HG03039 (cell line): Measurements from ENCODE around the gene TTC3.
"Not testable (repeated sequence)": the region's sequence is repeated elsewhere in the genome, so short reads cannot be mapped to it uniquely, and the experiment has no call there.

Experiments used
- ATAC-seq: cut with Tn5 transposase; IDR thresholded peaks from one replicate; pipeline ENCODE4 v1.9.1; 2021; ENCODE audit warnings: mild to moderate bottlenecking, moderate library complexity; ENCODE audit not compliant: unreplicated experiment

Gene TTC3

DNA sequence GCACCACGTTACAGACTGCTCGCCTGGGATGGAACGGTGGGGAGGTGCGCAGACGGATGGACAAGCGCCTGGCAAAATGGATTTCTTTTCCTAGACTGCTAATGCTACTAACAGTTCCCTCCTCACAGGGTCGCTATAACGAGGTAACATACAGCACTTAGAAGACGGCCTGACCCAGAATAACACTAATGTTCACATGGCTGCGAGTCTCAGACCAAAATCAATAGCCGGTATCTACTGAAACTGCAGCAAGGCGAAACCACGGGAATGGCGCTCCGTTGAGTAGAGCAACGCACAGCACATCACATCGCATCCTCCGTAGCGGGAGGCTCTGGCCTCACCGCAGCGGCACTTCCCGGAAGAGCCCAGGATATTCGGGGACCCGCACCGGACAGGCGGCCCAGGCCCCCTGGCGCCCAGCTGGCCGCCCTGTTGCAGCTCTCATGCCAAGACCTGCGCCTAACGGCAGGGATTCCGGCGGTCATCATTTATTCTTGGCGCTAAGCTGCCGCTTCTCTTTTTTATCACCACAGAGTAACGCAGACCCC lies 147.5 kb downstream of the TTC3 start:
- ATAC-seq, result peak; percentile 31

- ATAC-seq, result peak; percentile 88
These were observed 148.1 kb downstream of the TTC3 start for GRCh38 chr21:37220981-37221664.

- ATAC-seq, result not testable (repeated sequence)
These were observed 149.2 kb downstream of the TTC3 start for GRCh38 chr21:37222248-37222647.

DNA sequence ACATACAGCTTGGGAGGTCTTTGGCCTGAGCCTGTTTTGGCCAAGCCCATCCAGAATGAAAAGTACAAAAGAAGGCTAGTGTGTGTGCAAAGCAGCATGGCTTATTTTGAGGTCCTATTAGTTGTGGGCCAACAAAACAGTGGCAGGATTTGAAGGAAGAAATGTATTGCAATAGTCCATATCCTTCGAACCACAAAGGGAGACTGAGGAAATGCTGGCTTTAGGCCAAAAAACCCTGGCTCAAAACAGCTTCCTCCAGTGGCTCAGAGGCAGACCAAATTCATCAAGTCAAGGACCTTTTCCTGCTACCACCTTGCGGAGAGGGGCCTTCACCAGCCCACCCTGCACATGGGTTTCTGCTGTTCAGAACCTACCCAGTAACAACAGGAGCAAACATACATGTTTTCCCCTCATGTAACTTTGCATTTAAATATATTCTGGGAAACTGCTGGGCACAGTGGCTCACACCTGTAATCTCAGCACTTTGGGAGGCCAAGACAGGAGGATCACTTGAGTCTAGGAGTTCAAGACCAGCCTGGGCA lies 150.8 kb downstream of the TTC3 start:
- ATAC-seq, result no peak

DNA sequence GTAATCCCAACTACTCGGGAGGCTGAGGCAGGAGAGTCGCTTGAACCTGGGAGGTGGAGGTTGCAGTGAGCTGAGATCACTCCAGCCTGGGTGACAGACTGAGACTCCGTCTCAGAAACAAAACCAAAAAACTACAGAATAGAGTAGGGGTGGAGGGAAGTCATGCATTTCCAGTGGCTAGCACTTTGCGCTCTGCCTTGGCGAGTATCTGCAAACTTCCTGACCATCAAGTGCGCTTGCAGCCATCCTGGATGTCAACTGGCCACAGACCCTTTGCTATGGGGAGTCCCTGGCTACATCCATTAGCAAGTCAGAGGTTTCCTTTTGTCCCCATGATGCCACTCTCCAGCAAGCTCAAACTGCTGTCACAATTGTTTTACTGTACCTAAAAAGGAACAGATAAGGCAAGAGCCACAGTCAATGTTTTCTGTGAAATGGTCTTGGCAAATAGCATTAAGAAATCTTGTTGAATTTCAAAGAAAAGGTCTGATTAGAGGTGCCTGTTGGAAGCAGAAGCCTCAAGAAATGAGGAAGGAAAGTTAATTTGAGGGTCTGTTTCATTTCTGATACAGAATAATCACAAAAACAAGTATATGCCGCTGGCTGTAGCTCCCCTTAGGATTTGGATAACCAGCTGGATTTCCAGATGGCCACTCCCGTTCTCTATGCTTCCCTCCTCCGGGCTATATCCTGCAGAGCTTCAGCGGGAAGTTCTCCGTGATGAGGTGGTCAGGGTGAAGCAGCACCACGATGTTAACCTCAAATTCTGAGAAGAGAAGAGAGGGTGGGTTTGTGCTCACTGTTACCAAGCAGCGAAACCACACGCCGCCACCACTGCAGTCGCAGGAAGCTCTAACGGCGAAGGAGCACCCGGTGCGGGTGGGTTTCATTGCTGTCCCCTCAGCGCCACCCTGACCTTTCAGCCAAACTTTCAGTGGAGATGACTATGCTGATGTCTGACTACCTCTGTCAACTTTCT lies 152.1 kb downstream of the TTC3 start:
- ATAC-seq, result no peak

- ATAC-seq, result no peak
These were observed 153.2 kb downstream of the TTC3 start for GRCh38 chr21:37226041-37226920.

GRCh38 chr21:37227071-37228002 lies 154.3 kb downstream of the TTC3 start:
- ATAC-seq, result no peak

DNA sequence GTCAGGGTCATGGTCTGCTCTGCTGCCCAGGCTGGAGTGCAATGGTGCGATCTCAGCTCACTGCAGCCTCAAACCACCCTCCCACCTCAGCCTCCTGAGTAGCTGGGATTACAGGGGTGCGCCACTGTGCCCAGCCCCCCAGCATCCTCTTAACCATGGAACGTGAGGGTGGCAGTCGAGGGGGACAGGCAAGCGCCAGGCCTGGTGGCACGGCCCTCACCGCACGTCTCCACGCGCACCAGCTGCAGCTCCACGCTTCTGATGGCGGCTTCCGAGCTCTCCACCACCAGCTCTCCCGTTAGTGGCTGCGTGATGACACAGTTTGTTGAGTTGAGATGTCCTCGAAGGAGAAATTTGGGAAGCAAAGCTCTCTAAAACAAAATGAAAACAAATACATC lies 154.9 kb downstream of the TTC3 start:
- ATAC-seq, result no peak

DNA sequence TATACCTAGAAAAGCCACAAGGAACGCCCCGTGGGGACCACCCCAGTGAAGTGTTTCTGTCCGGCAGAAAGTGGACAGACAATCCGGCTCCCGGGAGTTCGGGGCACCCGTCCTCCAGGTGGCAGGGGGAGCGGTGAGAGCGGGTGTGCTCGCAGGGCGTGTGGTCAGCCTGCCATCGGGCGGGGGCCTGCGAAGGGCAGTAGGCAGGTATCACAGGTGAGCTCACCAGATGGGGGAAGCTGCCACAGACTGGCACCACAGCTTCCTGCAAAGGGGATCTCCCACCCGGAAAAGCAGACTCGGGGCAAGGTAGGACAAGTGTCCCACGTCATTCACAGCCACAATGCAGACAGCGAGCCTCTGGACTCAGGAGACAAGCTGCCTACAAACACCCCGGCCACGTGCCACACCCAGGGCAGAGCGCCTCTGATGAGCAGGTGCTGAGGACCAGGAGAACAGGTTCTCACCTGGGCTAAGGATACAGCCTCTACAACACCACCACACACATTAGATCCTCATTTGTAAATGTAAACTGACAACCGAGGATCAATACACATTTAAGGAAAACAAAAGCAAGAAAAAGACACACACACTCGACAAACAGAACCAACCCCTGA lies 157.7 kb downstream of the TTC3 start:
- no peak for ATAC-seq

DNA sequence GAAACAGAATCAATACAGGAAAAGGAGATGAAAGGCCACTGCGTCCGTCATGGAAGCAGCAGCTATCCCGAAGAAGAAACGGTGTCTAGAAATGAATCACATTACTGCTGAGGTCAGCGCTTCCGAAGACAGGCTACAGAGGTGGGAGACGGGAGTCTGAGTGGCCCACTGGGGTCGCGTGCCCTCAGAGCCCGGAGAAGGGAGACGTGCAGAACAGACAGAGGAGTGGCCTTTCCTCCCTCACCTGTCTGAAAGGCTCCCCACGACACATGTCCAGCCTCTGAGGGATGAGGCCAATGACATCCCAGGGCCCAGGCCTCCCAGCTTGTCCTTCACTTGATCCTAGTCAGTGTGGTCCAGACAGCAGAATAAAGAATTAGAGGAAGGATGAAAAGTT lies 158.2 kb downstream of the TTC3 start:
- ATAC-seq, result no peak

- no peak for ATAC-seq
These were observed 158.6 kb downstream of the TTC3 start for GRCh38 chr21:37231671-37232070.

- no peak for ATAC-seq
These were observed 159.4 kb downstream of the TTC3 start for GRCh38 chr21:37232274-37233018.

GRCh38 chr21:37233551-37234146 lies 160.6 kb downstream of the TTC3 start:
- no peak for ATAC-seq

- no peak for ATAC-seq
These were observed 164.3 kb downstream of the TTC3 start for GRCh38 chr21:37237346-37237745.

GRCh38 chr21:37237764-37238163 lies 164.7 kb downstream of the TTC3 start:
- no peak for ATAC-seq

- ATAC-seq, result no peak
These were observed 167.9 kb downstream of the TTC3 start for GRCh38 chr21:37240978-37241377.

DNA sequence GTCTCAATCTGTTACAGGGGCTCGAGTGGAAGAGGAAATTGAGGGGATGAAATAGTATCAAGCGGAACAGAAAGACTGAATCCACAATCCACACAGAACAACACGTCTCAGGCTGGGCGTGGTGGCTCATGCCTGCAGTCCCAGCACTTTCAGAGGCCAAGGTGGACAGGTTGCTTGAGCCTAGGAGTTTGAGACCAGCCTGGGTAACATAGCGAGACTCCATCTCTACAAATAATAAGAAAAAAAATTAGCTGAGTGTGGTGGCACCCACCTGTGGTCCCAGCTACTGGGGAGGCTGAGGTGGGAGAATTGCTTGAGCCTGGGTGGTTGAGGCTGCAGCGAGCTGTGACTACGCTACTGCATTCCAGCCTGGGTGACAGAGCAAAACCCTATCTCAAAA lies 168.4 kb downstream of the TTC3 start:
- no peak for ATAC-seq

- no peak for ATAC-seq
These were observed 170.9 kb downstream of the TTC3 start for GRCh38 chr21:37243961-37244360.
